Suprapubic skin (tissue), 3 donors: Measurements from ENCODE around the gene PPP1CC.

Experiments
- CTCF ChIP-seq, 2 donors: fragments of 200-600 bp in 1 of 2; fragments of 450-650 bp in 1 of 2; sonication (generic) in 1 of 2; IDR thresholded peaks; one replicate each; pipeline ENCODE4 v1.5.1; 2016 to 2019; ENCODE audit warnings: antibody characterized with exemption in 2 of 2, mild to moderate bottlenecking in 1 of 2, moderate library complexity in 1 of 2
- POLR2A ChIP-seq, 2 donors: fragments of 450-650 bp; IDR thresholded peaks; one replicate each; pipeline ENCODE4 v1.6.1; 2017; ENCODE audit warnings: antibody characterized with exemption in 2 of 2, mild to moderate bottlenecking in 2 of 2, moderate library complexity in 2 of 2

GRCh38 chr12:110721570-110721969 lies 21.1 kb downstream of the PPP1CC start:
- TF ChIP-seq POLR2A (IDR thresholded peaks at IDR 0.05): no peak
- TF ChIP-seq CTCF (IDR thresholded peaks at IDR 0.05): no peak
